Activated T-helper 9 cell treated with anti-CD3 and anti-CD28 coated beads, Interleukin-2, amount 50 U/mL, for 16 hours (primary cell): ENCODE data around the gene HAUS1.
"Not testable (repeated sequence)": the region's sequence is repeated elsewhere in the genome, so short reads cannot be mapped to it uniquely, and the experiment has no call there.

ENCODE experiments used
- DNase-seq: peaks from one replicate; pipeline ENCODE4 v3.0.0-alpha.2; 2020; ENCODE audit warnings: low read depth

Gene HAUS1

GRCh38 chr18:46095532-46095931, 8.7 kb upstream of the HAUS1 start:
- DNase-seq = no peak

- DNase-seq = no peak
These were observed 7.4 kb upstream of the HAUS1 start for GRCh38 chr18:46096651-46097300.

GRCh38 chr18:46097431-46097800, 6.8 kb upstream of the HAUS1 start:
- DNase-seq = no peak

GRCh38 chr18:46097801-46098615, 6.2 kb upstream of the HAUS1 start, which contains the start of gene ATP5F1A:
ATP5F1A (minus strand) TSS chr18:46098296; CDS start chr18:46098231, 65 bp downstream.
- DNase-seq = peak; percentile 79

- no peak for DNase-seq
These were observed 5.6 kb upstream of the HAUS1 start for GRCh38 chr18:46098616-46098933.

GRCh38 chr18:46099463-46099862, 4.7 kb upstream of the HAUS1 start:
- DNase-seq = no peak

- DNase-seq = no peak
These were observed 5.2 kb downstream of the HAUS1 start for GRCh38 chr18:46109386-46109785.

- no peak for DNase-seq
These were observed 6.2 kb downstream of the HAUS1 start for GRCh38 chr18:46110406-46110805.

- no peak for DNase-seq
These were observed 9.6 kb downstream of the HAUS1 start for GRCh38 chr18:46113751-46114150.

GRCh38 chr18:46126625-46127024, 22.4 kb downstream of the HAUS1 start:
- DNase-seq = not testable (repeated sequence)

- no peak for DNase-seq
These were observed 25.9 kb downstream of the HAUS1 start for GRCh38 chr18:46130061-46130460.

GRCh38 chr18:46130549-46130948, 26.4 kb downstream of the HAUS1 start:
- not testable (repeated sequence) for DNase-seq

GRCh38 chr18:46133534-46133933, 29.3 kb downstream of the HAUS1 start:
- DNase-seq = no peak

GRCh38 chr18:46134920-46135675, 30.9 kb downstream of the HAUS1 start:
- no peak for DNase-seq

- DNase-seq = no peak
These were observed 36.0 kb downstream of the HAUS1 start for GRCh38 chr18:46140173-46140572.

- no peak for DNase-seq
These were observed 37.0 kb downstream of the HAUS1 start for GRCh38 chr18:46141199-46141598.

- no peak for DNase-seq
These were observed 44.6 kb downstream of the HAUS1 start for GRCh38 chr18:46148810-46149209.

- DNase-seq = no peak
These were observed 48.2 kb downstream of the HAUS1 start for GRCh38 chr18:46152436-46152807.

- DNase-seq = no peak
These were observed 48.8 kb downstream of the HAUS1 start for GRCh38 chr18:46152808-46153617.

GRCh38 chr18:46155641-46156051, 51.5 kb downstream of the HAUS1 start:
- peak; percentile 11 for DNase-seq

- DNase-seq = no peak
These were observed 52.0 kb downstream of the HAUS1 start for GRCh38 chr18:46156124-46156745.

- no peak for DNase-seq
These were observed 52.7 kb downstream of the HAUS1 start for GRCh38 chr18:46156843-46157242.
